ENCODE measurements around the gene GPBAR1. TPM values are rescaled to one million over a fixed set of nuclear protein-coding genes. Genes with fewer than 3 reads are reported as not detected.
A peak's percentile ranks its signal among the peaks of the same experiment; 100 is the strongest.

The GPBAR1 gene
- total RNA-seq, 1 experiment from 2014 or later: 0.29 TPM

- no peaks in the 10 kb centered on the region for H3K27me3 ChIP-seq (replicated peaks; ENCODE audit: control insufficient read depth, insufficient read depth, low read length)
- Mint-ChIP-seq H3K27ac (ENCODE audit: unreplicated experiment) (no peak overlapping the region), H3K9me3 (ENCODE audit: unreplicated experiment) (no peaks in the 10 kb centered on the region), H3K4me1 (ENCODE audit: low read depth, unreplicated experiment) (peaks cover 24% of the 10 kb centered on the region), H3K36me3 (ENCODE audit: insufficient read depth, unreplicated experiment) (peaks cover 97% of the 10 kb centered on the region), H3K27me3 (ENCODE audit: insufficient read depth, unreplicated experiment) (no peaks in the 10 kb centered on the region), H3K4me3 (ENCODE audit: unreplicated experiment) (no peak overlapping the region)
- intact Hi-C loops (cut with micrococcal nuclease; ENCODE audit: unreplicated experiment): loop anchor here (1.0 kb wide), 1 partner anchor 10 kb away; no protein-coding TSS in a partner anchor
- peaks cover 1% of the 10 kb centered on the region; the same call in 1 of the 2 replicates for H3K36me3 ChIP-seq (ENCODE audit: control insufficient read depth, insufficient read depth, low read length)
- ChIA-PET POLR2A (no interaction called here), CTCF (no interaction called here)
- no peak for DNase-seq
- BruUV-seq (replicated peaks): no TSS peak
- no peaks in the 10 kb centered on the region for H3K9me3 ChIP-seq
- no peak overlapping the region for H3K4me3 ChIP-seq (ENCODE audit: low read depth, low read length)
- no peak for TF ChIP-seq CTCF (IDR thresholded peaks at IDR 0.05; ENCODE audit: insufficient read depth in 1 of 2, low read depth in 1 of 2, low read length in 1 of 2, severe bottlenecking in 1 of 2, unreplicated experiment in 1 of 2)
- H3K4me1 ChIP-seq: peaks cover 33% of the 10 kb centered on the region
Measured at GRCh38 chr2:218228366-218229090, 32.3 kb upstream of the GPBAR1 start.

DNA sequence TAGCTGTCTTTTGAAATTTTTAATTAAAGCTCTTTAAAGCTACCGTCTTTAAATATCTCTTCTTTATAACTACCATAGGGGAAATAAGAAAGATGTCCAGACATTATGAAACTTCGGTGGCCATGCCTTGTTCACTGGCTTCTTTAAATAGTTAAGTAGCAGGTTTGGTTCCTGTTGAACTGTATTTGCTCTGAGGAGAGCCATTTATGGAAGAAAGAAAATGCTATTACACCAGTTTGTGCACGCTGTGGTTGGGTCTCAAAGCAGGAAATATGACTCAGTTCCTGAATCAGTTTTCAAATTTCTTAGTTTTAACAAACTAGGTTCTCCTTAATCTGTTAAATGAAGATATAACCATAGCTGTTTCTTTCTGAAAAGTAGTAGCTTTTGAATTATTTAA lies 31.6 kb upstream of the GPBAR1 start:
- Mint-ChIP-seq H3K36me3 (ENCODE audit: insufficient read depth, unreplicated experiment) (peaks cover 97% of the 10 kb centered on the region), H3K4me3 (ENCODE audit: unreplicated experiment) (no peak overlapping the region), H3K27me3 (ENCODE audit: insufficient read depth, unreplicated experiment) (no peaks in the 10 kb centered on the region), H3K4me1 (ENCODE audit: low read depth, unreplicated experiment) (peaks cover 31% of the 10 kb centered on the region), H3K27ac (ENCODE audit: unreplicated experiment) (no peak overlapping the region), H3K9me3 (ENCODE audit: unreplicated experiment) (no peaks in the 10 kb centered on the region)
- Histone ChIP-seq H3K4me3 (ENCODE audit: low read depth, low read length) (no peak overlapping the region), H3K9me3 (no peaks in the 10 kb centered on the region), H3K4me1 (peaks cover 40% of the 10 kb centered on the region), H3K36me3 (ENCODE audit: control insufficient read depth, insufficient read depth, low read length) (peaks cover 1% of the 10 kb centered on the region; the same call in 1 of the 2 replicates), H3K27me3 (replicated peaks; ENCODE audit: control insufficient read depth, insufficient read depth, low read length) (no peaks in the 10 kb centered on the region)
- BruUV-seq (replicated peaks): no TSS peak
- CTCF ChIA-PET: interaction anchor here (0.6 to 0.8 kb wide), 2 partner anchors 11 to 190 kb away, joined by 4 read pairs; partner anchors contain the start of gene VIL1
- POLR2A ChIA-PET: no interaction called here
- TF ChIP-seq CTCF (IDR thresholded peaks at IDR 0.05; ENCODE audit: insufficient read depth in 1 of 2, low read depth in 1 of 2, low read length in 1 of 2, severe bottlenecking in 1 of 2, unreplicated experiment in 1 of 2): no peak
- DNase-seq: no peak
- intact Hi-C loops (cut with micrococcal nuclease; ENCODE audit: unreplicated experiment): loop anchor here (1.0 kb wide), 1 partner anchor 11 kb away; no protein-coding TSS in a partner anchor

GRCh38 chr2:218229851-218230250 lies 31.0 kb upstream of the GPBAR1 start:
- Histone ChIP-seq H3K36me3 (ENCODE audit: control insufficient read depth, insufficient read depth, low read length) (peaks cover 1% of the 10 kb centered on the region; the same call in 1 of the 2 replicates), H3K4me3 (ENCODE audit: low read depth, low read length) (no peak overlapping the region), H3K27me3 (replicated peaks; ENCODE audit: control insufficient read depth, insufficient read depth, low read length) (no peaks in the 10 kb centered on the region), H3K9me3 (no peaks in the 10 kb centered on the region), H3K4me1 (peaks cover 46% of the 10 kb centered on the region)
- Mint-ChIP-seq H3K27me3 (ENCODE audit: insufficient read depth, unreplicated experiment) (no peaks in the 10 kb centered on the region), H3K9me3 (ENCODE audit: unreplicated experiment) (no peaks in the 10 kb centered on the region), H3K36me3 (ENCODE audit: insufficient read depth, unreplicated experiment) (peaks cover 97% of the 10 kb centered on the region), H3K4me1 (ENCODE audit: low read depth, unreplicated experiment) (peaks cover 36% of the 10 kb centered on the region), H3K4me3 (ENCODE audit: unreplicated experiment) (no peak overlapping the region), H3K27ac (ENCODE audit: unreplicated experiment) (peak overlapping the region; percentile 65)
- intact Hi-C loops (cut with micrococcal nuclease; ENCODE audit: unreplicated experiment): loop anchor here (1.0 to 5.0 kb wide), 2 partner anchors 12 to 43 kb away; no protein-coding TSS in a partner anchor
- BruUV-seq (replicated peaks): no TSS peak
- DNase-seq: no peak
- CTCF ChIA-PET: interaction anchor here (0.6 to 0.8 kb wide), 3 partner anchors 10 to 189 kb away, joined by 4 to 6 read pairs (median 4); partner anchors contain the start of genes ARPC2 and VIL1
- no peak for TF ChIP-seq CTCF (IDR thresholded peaks at IDR 0.05; ENCODE audit: insufficient read depth in 1 of 2, low read depth in 1 of 2, low read length in 1 of 2, severe bottlenecking in 1 of 2, unreplicated experiment in 1 of 2)
- POLR2A ChIA-PET: interaction anchor here (1.4 kb wide), 1 partner anchor 13 kb away, joined by 6 read pairs; the partner anchor contains the start of gene ARPC2
